Right atrium auricular region (tissue), 2 donors: ENCODE data around the gene RTP3. TPM values are rescaled to one million over a fixed set of nuclear protein-coding genes. Genes with fewer than 3 reads are reported as not detected.
"Not testable (repeated sequence)": the region's sequence is repeated elsewhere in the genome, so short reads cannot be mapped to it uniquely, and the experiment has no call there.

Source experiments
- DNase-seq: peaks from one replicate; pipeline ENCODE4 v3.0.0-alpha.2; 2019; ENCODE audit warnings: low spot score
- H3K27ac ChIP-seq, 2 donors: fragments of 200-600 bp; sonication (generic); 1 replicate in 1 of 2; 2 replicates in 1 of 2; pipeline ENCODE4 v1.5.1; 2016 to 2019
- H3K27me3 ChIP-seq, 2 donors: fragments of 200-600 bp; sonication (generic); one replicate each; pipeline versions ENCODE4 v1.5.1 to v1.6.0; 2017 to 2019
- H3K36me3 ChIP-seq: fragments of 200-600 bp; sonication (generic); one replicate; pipeline ENCODE4 v1.5.1; 2016
- H3K4me1 ChIP-seq, 2 donors: fragments of 200-600 bp; sonication (generic); one replicate each; pipeline versions ENCODE4 v1.5.1 to v1.6.0; 2017 to 2019
- H3K4me3 ChIP-seq, 2 donors: fragments of 200-600 bp; sonication (generic); 1 replicate in 1 of 2; 2 replicates in 1 of 2; pipeline ENCODE4 v1.5.1; 2017 to 2019; ENCODE audit warnings: mild to moderate bottlenecking in 1 of 2, moderate library complexity in 1 of 2
- H3K9me3 ChIP-seq, 2 donors: fragments of 200-600 bp; sonication (generic); one replicate each; pipeline ENCODE4 v1.5.1; 2019
- total RNA-seq, 2 donors: library from RNA; depleted of rRNA; stranded (reverse); fragments of >200 nt; gene quantifications; one replicate each; pipeline ENCODE4 v1.1.0, GENCODE V29; 2016
- TF ChIP-seq, protein P1 (sequence below), 2 donors: fragments of 200-600 bp; sonication (generic); IDR thresholded peaks; one replicate each; pipeline ENCODE4 v1.5.1; 2019; ENCODE audit warnings: antibody characterized with exemption in 2 of 2

Gene RTP3
- total RNA-seq, 2 donors from 2014 or later, result not detected

DNA sequence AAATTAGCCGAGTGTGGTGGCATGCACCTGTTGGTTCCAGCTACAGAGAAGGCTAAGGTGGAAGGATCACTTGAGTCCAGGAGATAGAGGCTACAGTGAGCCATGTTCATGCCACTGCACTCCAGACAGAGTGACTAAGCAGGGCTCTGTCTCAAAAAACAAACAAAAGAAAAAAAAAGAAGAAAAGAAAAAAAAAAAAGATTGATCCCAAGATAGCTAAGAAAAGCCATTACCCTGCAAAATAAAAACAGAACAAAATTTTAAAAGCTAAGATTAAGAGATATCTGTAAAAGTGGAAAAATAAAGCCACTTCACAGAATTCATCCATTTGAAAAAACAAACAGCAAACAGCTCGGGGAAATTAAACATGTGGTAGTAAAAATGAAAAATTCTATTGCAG is 44.6 kb downstream of the RTP3 start:
- Histone ChIP-seq H3K36me3 (no peaks in the 10 kb centered on the region), H3K9me3 (no peaks in the 10 kb centered on the region), H3K27me3 (no peaks in the 10 kb centered on the region), H3K27ac (no peak overlapping the region), H3K4me3 (no peak overlapping the region), H3K4me1 (peaks cover 0 to 7% of the 10 kb centered on the region in 2 donors)
- TF ChIP-seq, protein P1, sequence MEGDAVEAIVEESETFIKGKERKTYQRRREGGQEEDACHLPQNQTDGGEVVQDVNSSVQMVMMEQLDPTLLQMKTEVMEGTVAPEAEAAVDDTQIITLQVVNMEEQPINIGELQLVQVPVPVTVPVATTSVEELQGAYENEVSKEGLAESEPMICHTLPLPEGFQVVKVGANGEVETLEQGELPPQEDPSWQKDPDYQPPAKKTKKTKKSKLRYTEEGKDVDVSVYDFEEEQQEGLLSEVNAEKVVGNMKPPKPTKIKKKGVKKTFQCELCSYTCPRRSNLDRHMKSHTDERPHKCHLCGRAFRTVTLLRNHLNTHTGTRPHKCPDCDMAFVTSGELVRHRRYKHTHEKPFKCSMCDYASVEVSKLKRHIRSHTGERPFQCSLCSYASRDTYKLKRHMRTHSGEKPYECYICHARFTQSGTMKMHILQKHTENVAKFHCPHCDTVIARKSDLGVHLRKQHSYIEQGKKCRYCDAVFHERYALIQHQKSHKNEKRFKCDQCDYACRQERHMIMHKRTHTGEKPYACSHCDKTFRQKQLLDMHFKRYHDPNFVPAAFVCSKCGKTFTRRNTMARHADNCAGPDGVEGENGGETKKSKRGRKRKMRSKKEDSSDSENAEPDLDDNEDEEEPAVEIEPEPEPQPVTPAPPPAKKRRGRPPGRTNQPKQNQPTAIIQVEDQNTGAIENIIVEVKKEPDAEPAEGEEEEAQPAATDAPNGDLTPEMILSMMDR (IDR thresholded peaks at IDR 0.05), result no peak
- DNase-seq, result no peak

DNA sequence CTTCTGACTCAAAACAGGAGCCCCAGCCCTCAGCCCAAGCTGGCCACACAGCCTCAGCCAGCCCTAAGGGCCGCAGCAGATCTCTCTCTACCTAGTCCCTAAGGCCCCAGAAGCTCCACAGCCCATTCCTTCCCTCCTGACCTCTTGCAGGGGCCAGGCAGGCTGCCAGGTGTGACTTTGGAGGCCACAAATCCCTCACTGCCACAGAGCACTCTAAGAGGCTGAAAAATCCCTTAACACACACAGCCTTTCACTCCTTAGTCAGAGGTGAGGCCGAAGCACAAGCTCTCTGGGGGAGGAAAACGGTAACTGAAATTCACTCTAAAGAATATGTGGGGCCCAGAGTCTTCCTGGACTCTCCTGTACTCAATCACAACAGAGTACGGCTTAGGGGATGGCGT is 45.0 kb downstream of the RTP3 start:
- TF ChIP-seq, protein P1 (IDR thresholded peaks at IDR 0.05), result no peak
- Histone ChIP-seq H3K36me3 (no peaks in the 10 kb centered on the region), H3K27me3 (no peaks in the 10 kb centered on the region), H3K27ac (no peak overlapping the region), H3K4me1 (peaks cover 0 to 7% of the 10 kb centered on the region in 2 donors), H3K9me3 (no peaks in the 10 kb centered on the region), H3K4me3 (no peak overlapping the region)
- DNase-seq, result no peak

DNA sequence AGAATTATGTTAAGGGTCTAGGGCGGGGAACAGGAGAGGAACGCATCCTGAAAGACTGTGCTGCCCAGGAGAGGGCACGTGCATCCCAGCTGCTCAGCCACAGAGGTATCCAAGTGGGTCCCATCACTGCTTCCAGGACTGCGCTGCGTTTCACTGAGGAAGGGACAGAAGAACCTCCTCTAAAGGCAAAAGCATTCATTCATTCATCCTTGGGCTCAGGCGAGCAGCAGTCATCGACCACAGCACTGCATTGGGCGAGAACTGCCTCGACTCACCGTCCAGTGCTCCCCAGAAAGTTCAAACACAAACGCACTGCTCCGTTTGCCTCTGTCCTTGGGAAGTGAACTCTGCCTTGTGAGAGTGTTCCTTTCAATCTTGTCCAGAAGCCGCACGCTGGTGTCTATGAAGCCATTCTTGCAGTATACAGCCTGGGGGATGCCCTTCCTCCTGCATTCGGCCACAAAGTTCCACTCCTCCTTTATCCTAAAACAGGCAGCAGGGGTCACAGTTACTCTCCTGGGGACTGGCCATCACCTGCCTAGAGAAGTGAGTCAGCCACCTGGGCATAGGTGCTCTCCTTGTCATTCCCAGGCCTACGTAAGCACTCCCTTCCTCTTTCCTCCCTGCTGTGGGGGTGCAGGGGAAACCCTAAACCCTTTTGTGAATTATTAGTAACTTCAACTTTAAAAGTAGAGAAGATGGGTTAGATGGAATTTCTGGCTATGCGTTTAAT is 47.2 kb downstream of the RTP3 start:
- no peaks in the 10 kb centered on the region for H3K27me3 ChIP-seq
- H3K9me3 ChIP-seq, result no peaks in the 10 kb centered on the region
- H3K4me3 ChIP-seq, result no peak overlapping the region
- H3K27ac ChIP-seq, result no peak overlapping the region
- TF ChIP-seq, protein P1 (IDR thresholded peaks at IDR 0.05), result no peak
- no peaks in the 10 kb centered on the region for H3K4me1 ChIP-seq
- H3K36me3 ChIP-seq, result no peaks in the 10 kb centered on the region
- no peak for DNase-seq

DNA sequence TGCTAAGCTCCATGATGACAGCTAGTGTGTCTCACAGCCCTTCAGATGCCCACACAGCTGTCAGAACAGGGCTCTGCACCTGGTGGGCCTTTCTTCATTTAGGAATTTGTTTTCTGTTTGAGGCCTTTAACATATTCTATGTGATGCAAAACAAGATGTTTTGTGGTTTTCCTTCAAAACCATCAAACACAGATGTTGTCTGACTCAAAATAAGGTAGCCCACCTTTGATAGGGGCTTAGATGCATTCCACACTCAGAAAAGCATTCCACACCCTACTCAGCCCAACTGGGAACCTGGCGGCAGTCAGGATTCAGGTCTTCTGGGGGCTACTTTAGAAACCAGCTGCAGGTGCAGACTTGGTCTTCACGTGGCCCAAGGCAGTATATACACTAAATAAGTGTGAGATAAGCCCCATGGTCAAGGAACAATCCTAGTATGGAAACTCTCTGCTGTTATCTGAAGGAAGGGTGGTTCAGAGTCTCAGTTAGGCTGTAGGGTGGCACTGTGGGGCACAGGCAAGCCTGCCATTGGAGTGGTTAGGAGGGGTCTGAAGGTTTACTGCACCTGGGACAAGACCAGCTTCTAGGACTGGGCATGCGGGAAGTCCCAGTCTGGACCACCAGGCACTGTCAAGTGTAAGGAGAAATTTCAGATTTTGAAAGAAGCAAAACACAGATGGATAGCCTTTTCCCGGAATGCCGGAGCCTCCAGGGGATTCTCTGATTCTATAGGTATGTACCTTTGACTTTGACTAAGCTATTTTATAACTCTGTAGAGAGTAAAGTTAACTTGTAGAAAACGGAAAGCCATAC is 48.2 kb downstream of the RTP3 start:
- Histone ChIP-seq H3K4me1 (no peaks in the 10 kb centered on the region), H3K27me3 (no peaks in the 10 kb centered on the region), H3K36me3 (no peaks in the 10 kb centered on the region), H3K27ac (no peak overlapping the region), H3K4me3 (no peak overlapping the region), H3K9me3 (no peaks in the 10 kb centered on the region)
- TF ChIP-seq, protein P1 (IDR thresholded peaks at IDR 0.05), result no peak
- no peak for DNase-seq

DNA sequence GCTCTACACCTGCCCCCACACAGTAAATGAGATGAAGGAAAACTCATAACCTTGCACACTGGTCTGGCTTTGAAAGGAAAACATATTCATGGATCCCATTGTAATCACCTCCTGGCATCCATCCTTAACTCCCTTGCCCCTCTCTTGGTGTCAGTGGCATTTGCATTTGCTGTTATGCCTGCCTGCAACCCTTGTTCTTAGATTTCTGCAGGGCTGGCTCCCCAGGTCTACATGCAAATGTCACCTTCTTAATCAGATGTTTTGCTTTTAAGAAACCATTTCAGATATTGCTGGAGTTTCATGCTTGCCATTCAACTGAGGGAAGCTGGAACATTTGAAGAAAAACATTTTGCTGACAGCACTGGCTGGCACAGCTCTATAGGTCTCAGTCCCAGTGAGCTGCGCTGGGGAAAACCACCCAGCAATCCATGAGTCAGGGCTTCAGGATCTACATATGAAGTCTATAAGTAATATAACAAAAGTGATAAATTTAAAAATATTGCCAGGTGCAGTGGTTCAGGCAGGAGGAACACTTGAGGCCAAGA is 49.2 kb downstream of the RTP3 start:
- Histone ChIP-seq H3K27me3 (no peaks in the 10 kb centered on the region), H3K9me3 (no peaks in the 10 kb centered on the region), H3K4me3 (no peak overlapping the region), H3K4me1 (no peaks in the 10 kb centered on the region), H3K27ac (no peak overlapping the region), H3K36me3 (no peaks in the 10 kb centered on the region)
- TF ChIP-seq, protein P1 (IDR thresholded peaks at IDR 0.05), result no peak
- DNase-seq, result no peak

DNA sequence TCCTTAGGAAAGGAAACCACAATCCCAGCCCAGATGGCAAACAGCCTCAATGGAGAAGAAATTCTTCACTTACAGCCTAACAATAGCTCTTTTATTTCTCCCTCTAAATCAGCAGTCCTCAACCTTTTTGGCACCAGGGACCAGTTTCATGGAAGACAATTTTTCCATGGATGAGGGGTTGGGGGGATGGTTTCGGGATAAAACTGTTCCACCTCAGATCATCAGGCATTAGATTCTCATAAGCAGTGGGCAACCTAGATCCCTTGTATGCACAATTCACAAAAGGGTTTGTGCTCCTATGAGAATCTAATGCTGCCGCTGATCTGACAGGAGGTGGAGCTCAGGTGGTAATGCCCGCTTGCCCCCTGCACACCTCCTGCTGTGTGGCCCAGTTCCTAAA is 50.8 kb downstream of the RTP3 start:
- not testable (repeated sequence) for H3K4me1 ChIP-seq, H3K27ac ChIP-seq, H3K4me3 ChIP-seq, H3K27me3 ChIP-seq, DNase-seq, H3K36me3 ChIP-seq, H3K9me3 ChIP-seq
